Stimulated activated CD8-positive, alpha-beta memory T cell treated with anti-CD3 and anti-CD28 coated beads, Interleukin-12 subunit alpha, Interleukin-12 subunit beta, amount 100 ng/mL, for 4 hours (primary cell): ENCODE measurements around the gene SLC2A1.

Source experiments
- DNase-seq: peaks from one replicate; pipeline ENCODE4 v3.0.0-alpha.2; 2020; ENCODE audit warnings: low read depth

SLC2A1 gene

DNA sequence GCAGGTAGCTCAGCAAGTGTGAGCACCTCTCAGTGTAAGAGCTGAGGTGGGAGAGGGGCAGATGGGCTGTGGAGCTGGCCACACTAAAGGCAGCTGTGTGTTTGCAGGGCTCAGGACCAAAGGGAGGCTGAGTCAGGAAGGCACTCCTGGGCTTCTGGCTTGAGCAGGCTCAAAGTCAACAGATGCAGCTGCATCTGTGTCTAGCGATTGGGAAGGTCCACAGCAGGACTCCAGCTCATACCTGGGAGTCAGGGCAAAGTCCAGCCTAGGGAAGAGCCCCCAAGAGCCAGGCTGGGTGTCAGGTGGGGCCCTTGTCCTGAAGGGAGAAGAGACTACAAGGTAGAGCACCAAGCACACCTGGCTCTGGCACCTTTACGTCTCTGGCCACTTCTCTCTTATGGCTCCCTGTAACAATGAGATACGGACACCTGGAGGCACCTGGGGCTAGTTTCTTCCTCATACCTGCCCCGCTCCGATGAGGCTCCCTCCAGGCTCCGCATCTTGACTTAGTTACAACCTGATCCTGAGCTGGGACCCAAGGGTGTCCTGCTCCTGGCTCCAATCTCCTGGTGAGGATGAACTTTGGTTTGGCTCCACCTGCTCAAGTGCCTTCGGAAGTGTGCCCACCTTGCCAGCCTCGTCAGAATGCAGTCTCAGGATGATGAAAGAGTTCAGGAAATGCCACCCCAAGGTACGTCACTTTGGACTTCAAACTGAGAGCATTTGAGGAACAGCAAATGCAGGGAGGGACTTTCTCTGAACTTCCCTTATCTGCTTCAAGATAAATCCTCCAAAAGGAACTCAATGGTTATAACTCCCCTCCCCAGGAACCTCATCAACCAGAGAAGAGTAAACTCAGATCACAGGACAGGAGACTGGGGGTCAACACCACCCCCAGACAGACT, 21.5 kb upstream of the SLC2A1 start:
- DNase-seq, result no peak

DNA sequence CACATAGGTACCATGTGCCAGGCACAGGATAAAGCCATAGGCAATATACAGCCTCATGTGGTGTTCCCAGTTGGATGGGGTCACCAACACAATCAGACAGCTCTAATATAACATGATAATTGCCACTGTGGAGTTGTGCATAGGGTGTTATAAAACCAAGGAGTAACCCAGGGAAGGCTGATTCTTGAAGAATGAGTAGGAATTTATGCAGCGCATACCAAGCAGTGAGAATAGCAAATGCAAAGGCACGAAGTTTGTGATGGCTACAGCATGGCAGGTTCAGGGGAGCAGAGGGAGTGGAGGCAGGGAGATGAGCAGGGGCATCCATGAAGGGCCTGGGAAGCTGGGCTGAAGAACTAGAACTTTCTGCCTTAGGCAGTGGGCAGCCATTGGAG, 20.4 kb upstream of the SLC2A1 start:
- no peak for DNase-seq

DNA sequence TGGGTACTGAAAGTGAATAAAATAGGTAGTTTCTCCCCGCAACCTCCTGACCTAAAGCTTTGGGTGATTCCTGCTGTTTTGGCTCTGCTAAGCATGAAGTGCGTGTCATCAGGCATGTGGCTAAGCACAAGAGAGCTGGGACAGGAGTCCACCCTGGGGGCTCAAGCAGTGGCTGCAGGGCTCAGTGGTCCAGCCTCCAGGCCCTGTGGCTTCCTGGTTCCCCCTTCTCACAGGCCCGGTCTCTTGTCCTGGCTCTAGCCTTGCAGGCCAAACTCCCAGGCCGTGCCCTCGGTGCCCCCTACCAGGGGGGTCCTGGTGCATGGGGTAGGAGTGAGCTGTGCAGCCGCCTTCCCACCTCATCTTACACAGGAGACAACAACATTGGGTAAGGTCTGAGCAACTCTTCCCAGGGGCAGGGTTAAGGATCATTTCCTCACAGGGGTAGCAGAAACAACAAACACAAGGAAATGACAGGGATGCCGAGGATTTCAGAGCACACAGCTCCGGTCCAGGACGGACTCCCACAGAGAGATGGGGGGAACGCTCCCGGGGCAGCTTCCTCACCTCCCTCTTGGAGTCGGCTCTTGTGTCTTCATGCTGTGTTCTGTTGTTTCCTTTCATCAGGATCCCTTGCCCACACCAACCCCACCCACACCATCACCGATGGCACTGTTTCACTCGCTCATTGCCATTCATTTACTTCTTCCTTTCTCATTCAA, 19.8 kb upstream of the SLC2A1 start:
- DNase-seq, result no peak

DNA sequence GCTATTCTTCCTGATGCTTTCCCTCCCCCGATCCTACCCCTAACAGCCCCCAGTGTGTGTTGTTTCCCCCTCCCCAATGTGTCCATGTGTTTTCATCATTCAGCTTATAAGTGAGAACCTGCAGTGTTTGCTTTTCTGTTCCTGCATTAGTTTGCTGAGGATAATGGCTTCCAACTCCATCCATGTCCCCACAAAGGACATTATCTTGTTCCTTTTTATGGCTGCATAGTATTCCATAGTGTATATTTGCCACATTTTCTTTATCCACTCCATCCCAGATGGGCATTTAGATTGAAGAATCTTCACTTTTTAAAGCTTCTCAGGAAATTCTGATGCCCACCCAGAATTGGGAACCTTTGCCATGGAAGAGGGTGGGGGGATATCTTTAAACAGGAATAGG, 19.0 kb upstream of the SLC2A1 start:
- DNase-seq, result no peak

DNA sequence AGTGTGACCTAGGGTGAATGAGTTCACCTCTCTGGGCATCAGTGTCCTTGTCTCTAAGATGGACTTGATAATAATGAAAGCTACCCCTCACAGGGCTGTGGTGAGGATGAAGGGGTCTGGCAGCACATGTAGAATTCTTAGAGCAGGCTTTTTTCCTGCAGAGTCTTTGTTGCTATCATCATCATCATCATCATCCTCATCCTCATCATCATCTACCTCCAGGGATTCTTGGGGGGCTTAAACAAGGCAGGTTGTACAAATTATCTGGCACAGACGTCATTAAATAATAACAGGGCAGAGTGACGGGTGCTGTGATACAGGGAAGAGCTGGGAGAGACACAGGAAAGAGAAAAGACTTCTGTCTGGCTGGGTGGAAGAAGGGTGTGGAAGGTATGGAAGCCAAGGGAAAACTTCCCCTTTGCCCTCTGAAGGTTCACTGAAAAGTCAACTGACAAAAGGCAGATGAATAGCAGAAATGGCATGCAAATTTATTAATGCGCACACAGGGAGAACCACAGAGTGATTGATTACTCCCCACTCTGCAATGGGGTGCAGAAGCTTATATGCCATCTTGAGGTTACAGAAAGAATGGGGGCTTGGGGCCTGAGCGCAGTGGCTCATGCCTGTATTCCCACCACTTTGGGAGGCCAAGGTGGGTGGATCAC, 17.0 kb upstream of the SLC2A1 start:
- no peak for DNase-seq

DNA sequence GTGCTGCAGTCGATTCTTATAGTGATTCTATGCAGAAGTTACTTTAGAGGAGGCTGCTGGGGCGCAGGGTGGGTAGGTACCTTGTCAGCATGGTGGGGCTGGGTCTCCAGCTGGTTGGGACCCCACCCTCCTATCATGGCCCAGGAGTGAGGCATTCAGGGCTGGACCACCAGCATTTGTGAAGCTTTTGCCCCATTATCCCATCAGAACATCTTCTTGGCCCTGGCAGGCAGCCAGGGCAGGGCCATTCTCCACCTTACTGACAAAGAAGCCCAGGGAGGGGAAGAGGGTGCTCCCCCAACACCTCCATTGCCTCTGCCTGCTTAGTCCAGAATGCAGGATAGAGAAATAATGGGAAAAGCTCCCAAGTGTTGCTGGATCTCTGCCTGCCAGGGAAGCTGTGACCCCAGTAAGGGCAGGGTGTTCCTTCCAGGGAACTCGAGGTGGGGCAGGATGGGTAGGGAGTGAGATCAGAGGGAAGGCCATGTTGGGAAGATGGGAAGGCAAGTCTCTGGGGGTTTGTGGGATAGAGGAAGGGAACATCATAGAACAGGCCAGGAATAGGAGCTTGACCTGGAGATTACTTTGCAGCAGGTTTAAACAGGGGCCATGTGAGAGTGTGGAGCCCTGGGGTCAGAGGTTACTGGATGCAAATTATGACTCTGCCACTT, 16.2 kb upstream of the SLC2A1 start:
- no peak for DNase-seq

DNA sequence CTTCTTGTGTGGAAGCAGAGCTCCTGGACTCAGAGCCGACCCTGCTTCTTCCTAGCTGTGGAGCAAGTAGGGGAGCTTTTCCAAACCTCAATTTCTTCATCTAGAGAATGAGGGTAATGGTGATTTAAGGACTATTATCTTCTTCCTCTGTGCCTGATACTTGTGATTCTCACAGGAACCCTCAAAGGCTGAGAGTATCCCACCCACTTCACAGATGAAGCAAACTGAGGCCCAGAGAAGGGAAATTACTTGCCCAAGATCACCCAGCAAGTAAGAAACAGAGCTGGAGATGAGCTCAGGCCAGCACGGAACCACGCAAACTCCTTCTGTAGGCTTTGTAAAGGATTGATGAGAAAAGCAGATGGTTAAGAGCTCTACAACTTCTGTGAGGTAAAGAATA, 15.1 kb upstream of the SLC2A1 start:
- no peak for DNase-seq

DNA sequence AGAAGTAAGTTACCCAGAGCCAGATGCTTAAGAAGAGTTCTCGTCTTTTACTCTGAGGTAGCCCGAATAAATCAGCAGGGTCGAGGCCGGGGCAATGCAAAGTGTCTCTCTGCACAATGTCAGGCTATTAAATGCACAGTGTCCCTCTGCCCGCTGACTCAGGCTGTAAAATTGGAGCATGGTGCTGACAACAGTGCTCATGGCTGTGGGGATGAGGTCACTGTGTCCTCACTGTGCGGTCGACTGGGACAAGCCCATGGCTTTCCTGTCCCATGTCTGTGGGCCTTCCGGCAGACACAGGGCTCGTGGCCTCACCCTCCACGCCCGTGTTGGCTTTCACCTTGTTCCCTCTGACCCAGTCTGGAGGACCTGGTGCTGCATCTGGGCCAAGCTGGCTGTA, 14.6 kb upstream of the SLC2A1 start:
- no peak for DNase-seq

DNA sequence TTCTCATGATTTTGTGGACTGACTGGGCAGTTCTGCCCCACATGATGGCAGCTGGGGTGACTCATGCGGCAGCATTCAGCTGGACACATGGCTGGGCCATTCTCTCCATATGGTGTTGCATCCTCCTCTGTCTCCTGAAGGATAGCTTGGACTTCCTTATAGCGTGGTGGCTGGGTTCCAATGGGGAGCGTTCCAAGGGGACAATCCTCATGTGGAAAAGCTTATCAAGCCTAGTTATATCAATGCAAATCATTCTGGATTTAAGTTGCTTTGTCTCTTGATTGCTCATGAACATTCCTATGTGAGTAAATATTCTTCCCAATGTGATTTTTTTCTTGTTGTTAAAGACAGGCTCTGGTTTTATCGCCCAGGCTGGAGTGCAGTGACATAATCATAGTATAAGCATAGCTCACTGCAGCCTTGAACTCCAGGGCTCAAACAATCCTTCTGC, 13.2 kb upstream of the SLC2A1 start:
- no peak for DNase-seq

DNA sequence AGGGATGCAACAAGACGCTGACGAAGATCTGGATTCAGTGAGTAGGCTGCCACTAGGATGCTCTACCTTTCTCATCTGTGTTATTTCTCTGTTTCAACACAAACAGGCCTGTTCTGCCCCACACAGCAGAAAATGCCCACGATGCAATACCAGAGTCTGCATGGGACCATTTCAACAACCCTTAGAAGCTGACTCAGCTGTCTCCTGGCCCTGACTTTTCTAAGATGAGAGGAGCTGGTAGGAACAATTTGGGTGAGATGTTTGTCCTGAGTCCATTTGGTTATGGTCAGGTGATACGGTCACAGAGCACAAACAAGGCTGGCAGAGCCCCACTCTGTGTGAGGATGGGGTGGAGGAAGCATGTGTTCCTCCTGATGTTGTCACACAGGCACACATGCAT, 11.5 kb upstream of the SLC2A1 start:
- DNase-seq, result no peak

DNA sequence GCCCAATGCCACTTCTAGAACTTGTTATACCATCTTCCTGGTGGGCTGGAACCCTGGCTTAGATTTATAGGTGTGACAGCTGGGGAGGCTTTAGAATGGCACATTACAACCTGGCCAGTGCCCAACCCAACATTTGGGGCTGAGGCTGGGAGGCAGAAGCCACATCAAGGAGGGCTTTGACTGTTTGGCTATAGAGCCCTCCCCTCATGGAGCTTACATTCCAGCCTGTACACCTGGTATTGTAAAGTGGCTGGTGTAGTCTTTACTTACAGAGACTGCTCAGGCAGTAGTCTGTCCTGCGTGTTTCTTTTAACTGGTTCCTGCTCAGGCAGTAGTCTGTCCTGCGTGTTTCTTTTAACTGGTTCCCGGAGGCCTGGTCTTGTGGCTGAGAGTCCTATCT, 10.0 kb upstream of the SLC2A1 start:
- DNase-seq, result no peak

DNA sequence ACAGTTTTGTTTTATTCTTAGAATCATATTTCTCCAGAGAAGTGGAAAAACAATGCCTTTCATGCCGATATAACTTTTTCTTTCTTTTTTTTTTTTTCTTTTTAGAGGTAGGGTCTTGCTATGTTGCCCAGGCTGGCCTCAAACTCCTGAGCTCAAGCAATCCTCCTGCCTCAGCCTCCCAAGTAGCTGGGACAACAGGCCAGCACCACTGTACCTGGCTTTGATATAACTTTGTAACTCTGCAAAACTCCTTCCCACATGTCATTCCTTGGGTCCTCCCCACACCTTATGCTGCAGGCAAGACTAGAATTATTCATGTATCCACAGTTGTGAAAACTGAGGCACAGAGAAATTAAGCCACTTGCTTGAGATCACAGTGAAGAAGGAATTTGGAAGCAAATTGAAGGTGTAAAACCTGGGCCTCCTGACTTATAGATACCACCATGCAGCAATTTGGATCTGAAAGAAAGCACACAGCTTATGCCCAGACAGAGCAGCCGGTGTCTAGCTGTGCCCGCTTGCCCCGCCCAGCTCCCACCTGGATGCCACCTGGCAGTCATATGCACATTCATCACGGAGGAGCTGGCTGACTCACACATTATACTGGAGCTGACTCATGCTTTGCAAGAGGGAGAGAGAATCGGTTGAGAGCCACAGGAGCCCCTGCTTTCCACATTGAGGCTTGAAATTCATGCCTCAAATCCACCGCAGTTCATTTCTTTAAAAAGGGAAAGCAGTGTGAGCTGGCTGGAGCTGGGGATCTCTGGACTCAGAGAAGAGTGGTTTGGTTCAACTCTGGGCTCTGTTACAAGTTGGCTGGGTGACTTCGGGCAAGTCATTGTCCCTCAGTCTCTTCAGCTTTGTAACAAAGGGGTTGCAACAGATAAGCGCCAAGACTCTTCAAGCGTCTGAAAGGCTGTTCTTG, 8.3 kb upstream of the SLC2A1 start:
- DNase-seq, result no peak

DNA sequence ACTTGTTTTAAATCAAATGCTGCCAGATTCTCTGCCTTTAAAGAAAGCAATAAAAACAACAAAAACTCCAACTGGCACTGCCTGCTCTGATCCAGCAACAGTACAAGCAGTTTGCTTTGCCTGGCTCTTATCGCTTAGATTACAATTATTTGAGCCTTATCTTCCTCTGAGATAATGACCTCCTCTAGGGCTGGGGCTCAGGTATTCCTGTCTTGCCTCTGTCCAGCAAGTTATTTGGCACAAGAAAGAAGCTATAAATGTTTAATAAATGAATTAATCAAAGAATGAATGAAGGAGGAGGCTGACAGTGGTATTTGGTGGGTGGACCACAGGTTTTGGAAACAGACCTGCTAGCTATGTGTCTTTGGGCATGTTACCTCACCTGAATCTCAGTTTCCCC, 6.7 kb upstream of the SLC2A1 start:
- no peak for DNase-seq

DNA sequence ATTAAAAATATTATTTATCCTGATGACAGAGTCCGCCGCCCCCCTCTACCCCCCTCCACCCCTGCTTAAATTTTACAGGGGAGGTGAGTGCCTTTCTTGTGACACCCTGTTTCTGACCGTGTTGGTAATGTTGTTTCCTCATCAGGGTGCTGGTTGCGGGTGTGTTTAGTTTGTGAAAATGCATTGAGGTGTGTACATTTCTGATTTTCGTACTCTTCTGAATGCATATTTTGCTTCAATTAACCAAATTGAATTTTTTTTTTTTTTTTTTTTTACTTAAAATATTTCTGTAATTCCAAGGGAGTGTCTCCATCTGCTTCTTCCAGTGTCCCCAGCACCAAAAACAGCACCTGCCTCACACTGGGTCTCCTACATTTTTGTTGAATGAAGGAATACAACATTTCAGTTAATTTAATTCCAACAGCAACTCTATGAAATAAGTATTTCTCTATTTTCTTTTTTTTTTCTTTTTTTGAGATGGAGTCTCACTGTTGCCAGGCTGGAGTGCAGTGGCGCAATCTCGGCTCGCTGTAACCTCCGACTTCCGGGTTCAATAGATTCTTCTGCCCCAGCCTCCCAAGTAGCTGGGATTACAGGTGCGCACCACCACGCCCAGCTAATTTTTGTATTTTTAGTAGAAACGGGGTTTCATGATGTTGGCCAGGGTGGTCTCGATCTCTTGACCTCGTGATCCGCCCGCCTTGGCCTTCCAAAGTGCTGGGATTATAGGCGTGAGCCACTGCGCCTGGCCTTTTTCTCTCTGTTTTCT, 5.6 kb upstream of the SLC2A1 start:
- no peak for DNase-seq

DNA sequence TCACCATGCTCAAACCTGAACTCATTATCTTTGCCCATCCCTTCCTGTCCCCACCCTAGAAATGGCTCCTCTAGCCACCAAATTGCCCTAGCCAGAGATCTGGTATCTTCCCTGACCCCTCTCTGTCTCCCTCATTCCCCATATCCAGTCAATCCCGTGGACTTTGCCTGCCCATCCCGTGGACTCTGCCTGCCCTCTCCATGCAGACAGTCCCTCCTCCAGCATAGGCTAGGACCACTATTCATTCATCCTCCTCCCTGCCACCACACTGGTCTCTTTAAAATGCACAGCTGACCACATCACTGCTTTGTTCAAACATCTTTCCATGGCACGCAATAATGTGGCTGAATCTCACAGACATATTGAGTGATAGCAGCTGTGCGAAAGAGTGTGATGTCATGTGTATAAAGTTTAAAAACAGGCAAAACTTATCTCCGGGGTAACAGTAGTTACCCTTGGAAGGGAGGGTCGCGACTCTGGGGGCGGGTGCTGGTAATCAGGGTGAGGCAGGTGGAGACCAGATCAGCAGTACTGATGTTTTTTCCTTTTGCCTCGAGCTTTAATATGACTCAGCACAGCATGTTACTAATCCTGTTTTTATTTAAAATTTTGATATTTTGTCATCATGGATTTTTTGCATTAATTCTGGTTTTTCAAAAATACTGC, 4.8 kb upstream of the SLC2A1 start:
- no peak for DNase-seq

DNA sequence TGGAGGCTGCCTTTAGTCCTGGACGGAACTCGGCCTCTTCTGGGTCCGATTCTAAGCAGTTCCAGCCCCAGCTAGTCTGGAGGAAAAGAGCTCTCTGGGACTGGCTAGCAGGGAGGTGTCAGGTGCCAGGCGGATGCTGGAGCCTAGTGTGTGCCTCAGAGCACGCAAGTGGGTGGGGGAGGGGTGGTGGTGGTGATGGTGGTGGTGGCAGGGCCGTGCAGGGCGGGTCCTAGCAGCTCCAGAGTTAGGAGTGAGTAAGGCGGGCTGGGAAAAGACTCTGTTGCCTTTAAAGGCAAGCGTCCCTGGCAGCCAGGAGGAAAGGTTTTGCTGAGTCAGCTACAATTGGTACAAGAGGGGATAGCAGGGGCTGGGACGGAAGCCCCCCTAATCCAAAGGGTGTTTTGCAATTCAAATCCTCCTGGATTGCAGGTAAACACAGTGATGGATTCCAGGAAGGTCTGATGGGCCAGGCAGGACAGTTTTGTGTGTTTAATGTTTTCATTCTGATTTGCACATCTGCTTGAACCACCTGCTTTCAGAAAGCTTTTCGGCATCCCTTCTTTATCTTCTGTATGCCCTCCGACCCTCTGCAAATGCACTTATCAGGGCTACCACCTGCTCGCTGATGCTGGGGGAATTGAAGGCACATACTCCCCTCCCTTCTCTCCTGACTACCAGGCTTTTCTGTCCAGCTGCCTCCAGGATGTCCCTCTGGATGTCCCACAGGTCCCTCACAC, 4.1 kb upstream of the SLC2A1 start:
- no peak for DNase-seq

DNA sequence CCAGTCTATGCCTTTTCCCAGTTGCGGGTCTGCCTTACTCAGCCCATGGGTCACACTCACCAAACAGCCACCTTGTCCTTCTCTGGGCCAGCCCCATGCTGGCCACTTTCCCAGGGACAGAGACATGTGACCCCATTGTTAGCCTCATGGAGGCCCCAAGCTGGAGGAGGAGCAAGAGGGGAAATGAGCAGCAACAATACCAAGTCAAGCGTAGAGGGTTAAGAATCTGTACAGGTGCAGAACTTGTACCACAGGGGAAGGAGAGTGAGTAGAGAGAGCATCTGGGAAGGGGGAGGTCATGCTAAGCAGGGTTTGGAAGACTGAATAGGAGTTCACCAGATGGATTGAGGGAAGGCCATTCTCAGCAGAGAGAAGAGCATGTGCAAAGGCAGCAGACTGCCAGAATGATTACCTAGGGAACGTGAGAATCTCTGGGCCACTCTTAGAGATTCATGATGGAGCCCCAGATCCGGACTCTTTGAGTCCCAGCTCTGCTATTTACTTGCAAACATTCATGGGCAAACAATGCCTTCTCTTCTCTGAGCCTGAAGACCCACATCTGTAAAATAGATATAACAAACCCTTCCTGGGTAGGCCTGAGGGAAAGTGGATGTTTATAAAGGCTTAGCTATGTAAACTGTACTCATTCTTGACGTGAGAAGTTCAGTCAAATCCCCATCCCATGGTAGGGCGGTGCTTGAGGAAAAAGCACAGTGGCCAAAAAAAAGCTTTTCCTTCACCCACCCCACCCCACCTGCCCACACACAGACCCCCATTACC, 2.8 kb upstream of the SLC2A1 start:
- DNase-seq, result no peak

DNA sequence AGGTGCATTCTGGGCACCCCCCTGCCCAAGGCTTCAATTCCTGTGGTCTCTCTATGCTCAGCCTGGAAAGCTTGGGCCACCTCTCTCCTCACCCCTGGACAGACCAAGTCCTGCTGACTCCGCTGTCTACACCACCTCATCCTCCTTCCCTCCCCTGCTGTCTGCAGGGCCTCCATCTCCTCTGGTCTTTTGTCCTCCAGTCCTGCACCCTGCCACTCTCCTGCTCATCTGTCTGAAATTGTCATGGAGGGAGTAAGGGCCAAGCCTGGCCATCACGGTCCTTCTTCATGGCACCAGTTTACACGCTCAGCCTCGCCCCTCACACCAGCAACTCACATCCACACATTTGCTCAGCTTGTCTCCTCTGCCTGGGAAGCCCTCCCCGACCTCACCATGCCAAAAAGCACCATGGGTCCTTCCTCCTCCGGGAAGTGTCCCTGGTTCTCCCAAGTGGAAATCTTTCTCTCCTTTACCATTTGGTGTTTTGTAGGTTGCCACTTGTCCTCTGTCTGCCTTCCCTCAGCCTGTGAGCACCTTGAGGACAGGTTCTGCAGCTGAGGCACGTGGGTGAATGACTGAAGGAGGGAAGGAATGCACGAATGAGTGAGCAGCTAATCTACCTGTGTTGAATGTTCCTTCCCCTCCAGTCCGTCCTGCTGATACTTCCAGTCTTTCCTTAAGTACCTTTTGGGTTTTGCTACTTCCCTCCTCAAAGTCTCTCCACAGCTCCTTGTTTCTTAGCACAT, 2.1 kb upstream of the SLC2A1 start:
- DNase-seq, result no peak
